ENCODE measurements around the gene CAVIN2.

The CAVIN2 gene

DNA sequence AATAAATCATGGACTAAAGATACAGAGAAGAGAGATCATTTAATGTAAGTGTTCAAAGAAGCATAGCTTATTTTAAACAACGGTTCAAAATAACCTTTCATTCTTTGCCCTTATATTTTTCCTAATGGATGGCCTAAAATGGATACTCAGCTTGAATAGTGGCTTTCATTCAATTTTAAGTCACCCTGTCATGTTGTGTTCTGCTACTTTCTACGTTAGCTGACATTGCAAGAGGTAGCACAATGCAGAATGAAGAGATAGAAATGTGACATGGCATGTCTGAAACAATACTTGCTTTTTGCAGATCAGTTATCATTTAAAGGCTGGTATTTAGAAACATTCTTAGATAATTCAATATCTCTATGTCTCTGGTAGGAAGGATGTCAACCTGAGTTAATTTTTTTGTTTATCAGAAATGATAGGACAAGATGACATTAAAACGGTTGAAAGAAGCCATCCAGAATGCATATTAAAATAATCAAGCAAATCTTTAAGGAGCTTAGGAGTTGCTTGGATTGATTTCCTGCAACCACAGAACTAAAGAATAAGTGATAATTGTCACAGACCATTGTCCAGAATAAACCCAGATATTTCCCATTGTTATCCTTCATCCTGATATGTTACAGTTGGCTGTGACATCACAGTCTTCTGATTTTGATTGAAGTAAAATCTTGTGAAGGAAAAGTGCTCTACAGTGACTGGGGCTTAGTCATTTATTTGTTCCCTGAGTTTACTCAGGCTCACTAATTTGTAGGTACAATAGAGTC lies 41.7 kb upstream of the CAVIN2 start:
- H3K27me3 ChIP-seq (replicated peaks; ENCODE audit: insufficient read depth, low read length) = no peaks in the 10 kb centered on the region
- H3K4me1 ChIP-seq (ENCODE audit: low read length) = no peaks in the 10 kb centered on the region
- H3K36me3 ChIP-seq (replicated peaks; ENCODE audit: insufficient read depth, low read length) = no peaks in the 10 kb centered on the region
- H3F3A ChIP-seq (ENCODE audit: insufficient read depth, low read length) = no peaks in the 10 kb centered on the region
- no peaks in the 10 kb centered on the region for H3K9me3 ChIP-seq (replicated peaks; ENCODE audit: insufficient read depth, low read length)
- TF ChIP-seq EZH2phosphoT487 (IDR thresholded peaks at IDR 0.05; ENCODE audit: low read length) = no peak
- TF ChIP-seq EZH2 (optimal IDR thresholded peaks at IDR 0.05; ENCODE audit: low read depth, low read length) = no peak
- TF ChIP-seq, protein P1, sequence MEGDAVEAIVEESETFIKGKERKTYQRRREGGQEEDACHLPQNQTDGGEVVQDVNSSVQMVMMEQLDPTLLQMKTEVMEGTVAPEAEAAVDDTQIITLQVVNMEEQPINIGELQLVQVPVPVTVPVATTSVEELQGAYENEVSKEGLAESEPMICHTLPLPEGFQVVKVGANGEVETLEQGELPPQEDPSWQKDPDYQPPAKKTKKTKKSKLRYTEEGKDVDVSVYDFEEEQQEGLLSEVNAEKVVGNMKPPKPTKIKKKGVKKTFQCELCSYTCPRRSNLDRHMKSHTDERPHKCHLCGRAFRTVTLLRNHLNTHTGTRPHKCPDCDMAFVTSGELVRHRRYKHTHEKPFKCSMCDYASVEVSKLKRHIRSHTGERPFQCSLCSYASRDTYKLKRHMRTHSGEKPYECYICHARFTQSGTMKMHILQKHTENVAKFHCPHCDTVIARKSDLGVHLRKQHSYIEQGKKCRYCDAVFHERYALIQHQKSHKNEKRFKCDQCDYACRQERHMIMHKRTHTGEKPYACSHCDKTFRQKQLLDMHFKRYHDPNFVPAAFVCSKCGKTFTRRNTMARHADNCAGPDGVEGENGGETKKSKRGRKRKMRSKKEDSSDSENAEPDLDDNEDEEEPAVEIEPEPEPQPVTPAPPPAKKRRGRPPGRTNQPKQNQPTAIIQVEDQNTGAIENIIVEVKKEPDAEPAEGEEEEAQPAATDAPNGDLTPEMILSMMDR (IDR thresholded peaks at IDR 0.05; ENCODE audit: low read length) = no peak
- H3K79me2 ChIP-seq (ENCODE audit: low read length) = no peaks in the 10 kb centered on the region
- no peak overlapping the region for H3K27ac ChIP-seq (ENCODE audit: low read length)
- no peaks in the 10 kb centered on the region for H3K9me2 ChIP-seq (replicated peaks; ENCODE audit: insufficient read depth, low read length)
- no peak overlapping the region for H3K4me2 ChIP-seq (ENCODE audit: low read depth, low read length)
- no peak overlapping the region for H3K4me3 ChIP-seq (ENCODE audit: low read length)
- no peaks in the 10 kb centered on the region for H4K20me1 ChIP-seq (ENCODE audit: insufficient read depth, low read length)
- DNase-seq = no peak
- H3K9ac ChIP-seq (ENCODE audit: low read length) = no peak overlapping the region
- no peak overlapping the region for H2AFZ ChIP-seq (ENCODE audit: low read length)

DNA sequence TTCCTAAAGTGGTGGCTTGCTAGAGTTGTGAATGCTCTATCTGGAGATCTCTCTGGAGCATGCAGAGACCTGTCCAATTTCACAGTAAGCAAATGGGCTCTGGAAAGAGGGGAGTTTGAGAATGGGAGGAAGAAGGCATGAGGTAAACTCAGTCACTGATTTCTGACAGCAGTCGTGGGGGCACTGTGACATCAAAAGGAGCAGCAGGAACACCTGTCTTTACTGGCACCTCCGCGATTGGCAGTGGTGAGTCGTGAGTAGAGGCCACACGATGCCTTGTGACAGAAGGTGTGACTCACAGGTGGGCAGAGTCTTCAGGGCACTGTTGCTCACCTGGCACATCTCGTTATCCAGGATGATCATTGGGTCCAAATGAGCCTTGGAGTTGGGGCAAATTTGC lies 38.8 kb upstream of the CAVIN2 start:
- Histone ChIP-seq H3K79me2 (ENCODE audit: low read length) (no peaks in the 10 kb centered on the region), H3K27ac (ENCODE audit: low read length) (no peak overlapping the region), H3K9ac (ENCODE audit: low read length) (no peak overlapping the region), H3K36me3 (replicated peaks; ENCODE audit: insufficient read depth, low read length) (no peaks in the 10 kb centered on the region), H2AFZ (ENCODE audit: low read length) (no peak overlapping the region), H3K9me2 (replicated peaks; ENCODE audit: insufficient read depth, low read length) (no peaks in the 10 kb centered on the region), H4K20me1 (ENCODE audit: insufficient read depth, low read length) (no peaks in the 10 kb centered on the region), H3K4me1 (ENCODE audit: low read length) (no peaks in the 10 kb centered on the region), H3F3A (ENCODE audit: insufficient read depth, low read length) (no peaks in the 10 kb centered on the region), H3K9me3 (replicated peaks; ENCODE audit: insufficient read depth, low read length) (no peaks in the 10 kb centered on the region), H3K4me3 (ENCODE audit: low read length) (no peak overlapping the region), H3K27me3 (replicated peaks; ENCODE audit: insufficient read depth, low read length) (no peaks in the 10 kb centered on the region), H3K4me2 (ENCODE audit: low read depth, low read length) (no peak overlapping the region)
- TF ChIP-seq, protein P1 (IDR thresholded peaks at IDR 0.05; ENCODE audit: low read length) = no peak
- TF ChIP-seq EZH2 (optimal IDR thresholded peaks at IDR 0.05; ENCODE audit: low read depth, low read length) (no peak), EZH2phosphoT487 (IDR thresholded peaks at IDR 0.05; ENCODE audit: low read length) (no peak)
- DNase-seq = no peak

DNA sequence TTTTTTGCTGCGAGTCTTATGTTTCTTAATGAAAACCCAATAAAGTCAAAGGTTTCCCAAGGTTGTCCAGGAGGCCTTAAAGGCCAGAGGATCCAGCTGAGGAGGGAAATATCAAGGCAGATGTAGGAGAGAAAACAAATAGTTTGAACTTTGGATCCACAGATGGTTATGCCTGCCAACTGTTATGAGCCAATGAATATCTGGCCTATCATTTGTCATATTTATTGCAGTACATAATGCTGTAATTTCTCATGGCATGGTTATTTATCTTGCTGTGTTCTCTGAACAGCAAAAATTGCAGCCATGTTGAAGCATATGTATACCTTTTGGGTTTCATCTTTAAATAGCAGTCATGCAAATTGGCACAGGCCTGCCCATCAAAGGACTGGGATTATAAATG lies 38.2 kb upstream of the CAVIN2 start:
- H3K4me1 ChIP-seq (ENCODE audit: low read length) = no peaks in the 10 kb centered on the region
- no peak overlapping the region for H2AFZ ChIP-seq (ENCODE audit: low read length)
- TF ChIP-seq EZH2phosphoT487 (IDR thresholded peaks at IDR 0.05; ENCODE audit: low read length) (no peak), EZH2 (optimal IDR thresholded peaks at IDR 0.05; ENCODE audit: low read depth, low read length) (no peak)
- TF ChIP-seq, protein P1 (IDR thresholded peaks at IDR 0.05; ENCODE audit: low read length) = no peak
- DNase-seq = no peak
- H4K20me1 ChIP-seq (ENCODE audit: insufficient read depth, low read length) = no peaks in the 10 kb centered on the region
- no peak overlapping the region for H3K4me2 ChIP-seq (ENCODE audit: low read depth, low read length)
- H3K36me3 ChIP-seq (replicated peaks; ENCODE audit: insufficient read depth, low read length) = no peaks in the 10 kb centered on the region
- H3K79me2 ChIP-seq (ENCODE audit: low read length) = no peaks in the 10 kb centered on the region
- no peaks in the 10 kb centered on the region for H3F3A ChIP-seq (ENCODE audit: insufficient read depth, low read length)
- H3K27ac ChIP-seq (ENCODE audit: low read length) = no peak overlapping the region
- no peak overlapping the region for H3K9ac ChIP-seq (ENCODE audit: low read length)
- no peak overlapping the region for H3K4me3 ChIP-seq (ENCODE audit: low read length)
- H3K27me3 ChIP-seq (replicated peaks; ENCODE audit: insufficient read depth, low read length) = no peaks in the 10 kb centered on the region
- H3K9me2 ChIP-seq (replicated peaks; ENCODE audit: insufficient read depth, low read length) = no peaks in the 10 kb centered on the region
- H3K9me3 ChIP-seq (replicated peaks; ENCODE audit: insufficient read depth, low read length) = no peaks in the 10 kb centered on the region
